ENCODE results near the gene ARFGAP3.
"Not testable (repeated sequence)": the region's sequence is repeated elsewhere in the genome, so short reads cannot be mapped to it uniquely, and the experiment has no call there.

The ARFGAP3 gene

DNA sequence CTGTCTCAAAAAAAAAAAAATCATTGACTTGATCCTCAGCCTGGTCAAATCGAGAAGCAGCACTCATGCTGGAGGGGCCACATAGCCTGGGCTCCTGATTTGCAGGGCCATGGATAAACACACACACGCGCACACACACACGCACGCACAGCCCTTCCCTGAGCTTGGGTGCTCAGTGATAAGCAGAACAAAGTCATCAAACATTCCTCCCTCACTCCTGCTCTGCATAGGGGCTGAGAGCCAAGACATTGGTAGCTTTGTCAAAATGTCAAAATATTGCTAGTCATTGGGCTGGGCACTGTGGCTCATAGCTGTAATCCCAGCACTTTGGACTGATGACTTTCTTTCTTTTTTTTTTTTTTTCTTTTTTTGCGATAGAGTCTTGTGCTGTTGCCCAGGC is 102.4 kb downstream of the ARFGAP3 start:
- TF ChIP-seq Cebpa-rat (IDR thresholded peaks at IDR 0.05) = no peak
- Histone ChIP-seq H3K9ac (no peak overlapping the region), H4K20me1 (no peaks in the 10 kb centered on the region; a peak in 1 of 22 replicates), H3K27ac (no peak overlapping the region), H3K27me3 (no peaks in the 10 kb centered on the region), H3K4me1 (peaks cover 16 to 39% (median 19%) of the 10 kb centered on the region in 10 experiments), H3K36me3 (no peaks in the 10 kb centered on the region), H3K4me3 (no peak overlapping the region), H3K4me2 (no peak overlapping the region), H3K9me3 (replicated peaks in 1 of 11) (no peaks in the 10 kb centered on the region)

DNA sequence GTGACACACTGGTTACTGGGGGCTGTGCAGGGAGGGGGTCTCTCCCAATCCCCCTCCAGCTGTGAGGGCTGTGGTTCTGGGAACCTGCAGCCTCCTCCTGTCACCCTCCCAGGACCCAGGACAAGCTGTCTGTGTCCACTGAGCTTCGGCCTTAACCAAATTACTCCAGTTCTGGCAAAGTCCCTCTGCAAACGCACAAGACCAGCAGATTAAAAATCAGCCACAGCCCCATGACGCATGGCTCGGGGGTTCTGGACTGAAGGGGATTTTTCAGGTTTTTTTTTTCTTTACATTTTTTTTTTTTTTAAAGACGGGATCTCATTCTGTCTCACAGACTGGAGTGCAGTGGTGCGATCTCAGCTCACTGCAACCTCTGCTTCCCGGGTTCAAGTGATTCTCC is 104.2 kb downstream of the ARFGAP3 start:
- H3K27me3 ChIP-seq = no peaks in the 10 kb centered on the region
- no peak for TF ChIP-seq Cebpa-rat (IDR thresholded peaks at IDR 0.05)
- H4K20me1 ChIP-seq = no peaks in the 10 kb centered on the region
- no peaks in the 10 kb centered on the region for H3K9me3 ChIP-seq (replicated peaks in 1 of 11)
- peak overlapping the region in 5 of 11 experiments; percentile 14 to 56 (median 51); a peak in 3 of 22 replicates for H3K9ac ChIP-seq
- H3K4me2 ChIP-seq = peak overlapping the region in 7 of 11 experiments; percentile 57 to 82 (median 63); a peak in 12 of 22 replicates
- H3K27ac ChIP-seq = peak overlapping the region in 9 of 11 experiments; percentile 36 to 72 (median 62); a peak in 15 of 22 replicates
- peaks cover 18 to 56% (median 31%) of the 10 kb centered on the region in 10 experiments for H3K4me1 ChIP-seq
- H3K4me3 ChIP-seq = no peak overlapping the region
- no peaks in the 10 kb centered on the region for H3K36me3 ChIP-seq

DNA sequence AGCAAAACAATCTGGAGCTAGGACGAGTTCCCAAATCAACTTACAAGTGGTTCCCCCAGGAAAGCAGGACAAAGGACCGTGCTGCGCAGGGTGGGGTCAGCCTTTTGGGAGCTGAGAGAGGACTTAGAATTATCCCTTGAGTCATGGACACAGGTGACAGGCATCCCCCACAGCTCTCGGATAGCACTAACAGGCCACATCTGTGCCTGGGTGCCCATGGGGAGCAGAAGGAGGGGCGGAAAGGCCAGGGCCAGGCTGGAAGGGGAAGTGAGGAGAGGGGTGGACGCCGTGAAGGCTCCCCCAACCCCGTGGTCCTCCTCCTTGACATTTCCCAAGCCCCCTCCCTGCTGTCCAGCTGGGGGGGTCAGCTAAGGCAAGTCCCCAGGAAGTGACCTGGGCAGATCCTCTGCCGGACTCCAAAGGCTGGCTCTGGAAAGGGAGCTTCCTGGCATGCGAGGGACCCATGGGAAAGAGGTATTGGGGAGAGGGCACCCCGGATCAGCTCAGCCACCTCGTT is 104.8 kb downstream of the ARFGAP3 start:
- no peak for TF ChIP-seq Cebpa-rat (IDR thresholded peaks at IDR 0.05)
- Histone ChIP-seq H3K9ac (peak overlapping the region in 8 of 11 experiments; percentile 11 to 56 (median 42); a peak in 12 of 22 replicates), H4K20me1 (no peaks in the 10 kb centered on the region), H3K4me2 (peak overlapping the region; percentile 57 to 82 (median 63); a peak in 21 of 22 replicates), H3K27me3 (no peaks in the 10 kb centered on the region), H3K4me3 (no peak overlapping the region), H3K4me1 (peaks cover 18 to 62% (median 35%) of the 10 kb centered on the region in 10 experiments), H3K9me3 (replicated peaks in 1 of 11) (no peaks in the 10 kb centered on the region), H3K36me3 (no peaks in the 10 kb centered on the region), H3K27ac (peak overlapping the region in 9 of 11 experiments; percentile 36 to 72 (median 62); a peak in 18 of 22 replicates)

DNA sequence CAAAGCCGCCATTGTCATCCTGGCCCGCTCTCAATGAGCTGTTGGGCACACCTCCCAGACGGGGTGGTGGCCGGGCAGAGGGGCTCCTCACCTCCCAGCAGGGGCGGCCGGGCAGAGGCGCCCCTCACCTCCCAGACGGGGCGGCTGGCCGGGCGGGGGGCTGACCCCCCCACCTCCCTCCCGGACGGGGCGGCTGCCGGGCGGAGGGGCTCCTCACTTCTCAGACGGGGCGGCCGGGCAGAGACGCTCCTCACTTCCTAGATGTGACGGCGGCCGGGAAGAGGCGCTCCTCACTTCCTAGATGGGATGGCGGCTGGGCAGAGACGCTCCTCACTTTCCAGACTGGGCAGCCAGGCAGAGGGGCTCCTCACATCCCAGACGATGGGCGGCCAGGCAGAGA is 106.7 kb downstream of the ARFGAP3 start:
- not testable (repeated sequence) for H3K4me2 ChIP-seq; H3K4me3 ChIP-seq; H4K20me1 ChIP-seq; H3K9me3 ChIP-seq (replicated peaks in 1 of 11); H3K36me3 ChIP-seq; H3K27ac ChIP-seq; H3K9ac ChIP-seq; H3K27me3 ChIP-seq
- peaks cover 18 to 65% (median 35%) of the 10 kb centered on the region in 10 experiments for H3K4me1 ChIP-seq

DNA sequence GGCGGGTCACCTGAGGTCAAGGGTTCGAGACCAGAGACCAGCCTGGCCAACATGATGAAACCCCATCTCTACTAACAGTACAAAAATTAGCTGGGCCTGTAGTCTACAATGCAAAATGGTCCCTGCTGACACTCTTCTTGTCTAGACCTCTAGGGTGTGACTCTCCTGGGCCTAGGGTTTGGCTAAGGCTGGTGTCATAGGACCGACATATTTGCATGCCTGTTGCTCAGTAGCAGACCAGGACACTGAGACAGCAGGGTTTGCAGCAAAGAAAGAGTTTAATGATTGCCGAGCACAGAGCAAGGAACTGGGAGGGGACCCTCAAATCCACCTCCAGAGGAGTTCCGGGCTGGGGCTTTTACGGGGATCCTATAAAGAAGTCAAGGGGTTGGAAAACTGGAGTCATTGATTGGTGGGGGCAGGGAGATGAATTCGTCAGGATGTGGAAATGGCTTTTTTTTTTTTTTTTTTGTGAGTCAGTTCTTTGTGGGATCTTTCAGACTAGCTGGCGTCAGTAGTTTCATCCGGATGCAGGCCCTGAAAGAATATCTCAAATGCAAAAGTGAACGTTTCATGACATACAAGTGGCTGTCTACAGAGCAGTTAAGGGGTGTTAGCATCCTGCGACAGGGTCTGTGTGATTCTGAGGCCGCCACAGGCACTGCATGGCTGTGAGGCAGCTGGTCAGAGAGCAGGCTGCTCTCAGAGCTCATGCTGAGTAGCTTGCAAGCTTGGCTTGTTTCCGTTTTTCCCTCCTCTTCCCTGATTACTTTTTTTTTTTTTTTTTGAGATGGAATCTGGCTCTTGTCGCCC is 109.2 kb downstream of the ARFGAP3 start:
- Histone ChIP-seq H3K27ac (peak overlapping the region in 4 of 11 experiments; percentile 52 to 64 (median 62); a peak in 8 of 22 replicates), H3K4me2 (peak overlapping the region in 5 of 11 experiments; percentile 20 to 70 (median 66); a peak in 10 of 22 replicates), H3K9ac (peak overlapping the region in 3 of 11 experiments; percentile 33 to 51 (median 43); a peak in 4 of 22 replicates), H3K27me3 (no peaks in the 10 kb centered on the region), H3K4me1 (peaks cover 29 to 64% (median 42%) of the 10 kb centered on the region in 10 experiments), H4K20me1 (no peaks in the 10 kb centered on the region), H3K4me3 (no peak overlapping the region), H3K36me3 (no peaks in the 10 kb centered on the region), H3K9me3 (replicated peaks in 1 of 11) (no peaks in the 10 kb centered on the region)
- TF ChIP-seq Cebpa-rat (IDR thresholded peaks at IDR 0.05) = no peak
